Fibroblast of pulmonary artery (primary cell): ENCODE measurements around the gene ISX.

Experiments
- DNase-seq: peaks from one replicate; pipeline ENCODE4 v3.0.0-alpha.2; 2010; ENCODE audit warnings: low read depth
- H3K4me3 ChIP-seq: replicated peaks from 2 replicates; pipeline ENCODE4 v1.5.1; 2011; ENCODE audit warnings: low read depth, mild to moderate bottlenecking, control low read depth, low read length, moderate library complexity
- TF ChIP-seq, protein P1 (sequence below): IDR thresholded peaks from 2 replicates; pipeline ENCODE4 v1.5.1; 2011; ENCODE audit warnings: mild to moderate bottlenecking, control low read depth, low read length, inconsistent platforms; ENCODE audit errors: missing control alignments

ISX gene

DNA sequence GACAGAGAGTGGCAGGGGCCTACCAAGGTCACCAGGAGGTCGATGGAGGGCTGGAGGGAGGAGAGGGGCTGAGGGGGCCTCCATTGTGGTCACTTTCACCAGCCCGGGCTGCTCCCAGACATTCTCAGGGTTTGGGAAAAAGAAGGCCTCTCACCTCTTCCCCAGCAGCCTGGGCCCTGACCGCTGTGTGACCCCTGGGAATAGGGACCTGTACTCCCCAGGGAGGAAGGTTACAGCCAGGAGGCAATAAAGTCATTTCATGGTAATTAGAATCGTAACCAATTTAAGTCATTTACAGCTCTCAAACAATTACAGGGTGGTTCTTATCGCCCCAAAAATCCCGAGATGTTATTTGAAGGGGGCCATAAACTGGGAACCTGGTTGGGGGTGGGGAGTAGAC, 37.8 kb downstream of the ISX start:
- no peak for DNase-seq
- H3K4me3 ChIP-seq, result no peak overlapping the region
- TF ChIP-seq, protein P1, sequence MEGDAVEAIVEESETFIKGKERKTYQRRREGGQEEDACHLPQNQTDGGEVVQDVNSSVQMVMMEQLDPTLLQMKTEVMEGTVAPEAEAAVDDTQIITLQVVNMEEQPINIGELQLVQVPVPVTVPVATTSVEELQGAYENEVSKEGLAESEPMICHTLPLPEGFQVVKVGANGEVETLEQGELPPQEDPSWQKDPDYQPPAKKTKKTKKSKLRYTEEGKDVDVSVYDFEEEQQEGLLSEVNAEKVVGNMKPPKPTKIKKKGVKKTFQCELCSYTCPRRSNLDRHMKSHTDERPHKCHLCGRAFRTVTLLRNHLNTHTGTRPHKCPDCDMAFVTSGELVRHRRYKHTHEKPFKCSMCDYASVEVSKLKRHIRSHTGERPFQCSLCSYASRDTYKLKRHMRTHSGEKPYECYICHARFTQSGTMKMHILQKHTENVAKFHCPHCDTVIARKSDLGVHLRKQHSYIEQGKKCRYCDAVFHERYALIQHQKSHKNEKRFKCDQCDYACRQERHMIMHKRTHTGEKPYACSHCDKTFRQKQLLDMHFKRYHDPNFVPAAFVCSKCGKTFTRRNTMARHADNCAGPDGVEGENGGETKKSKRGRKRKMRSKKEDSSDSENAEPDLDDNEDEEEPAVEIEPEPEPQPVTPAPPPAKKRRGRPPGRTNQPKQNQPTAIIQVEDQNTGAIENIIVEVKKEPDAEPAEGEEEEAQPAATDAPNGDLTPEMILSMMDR, result no peak

GRCh38 chr22:35104491-35104890, 38.5 kb downstream of the ISX start:
- H3K4me3 ChIP-seq, result no peak overlapping the region
- DNase-seq, result no peak
- TF ChIP-seq, protein P1, result no peak

DNA sequence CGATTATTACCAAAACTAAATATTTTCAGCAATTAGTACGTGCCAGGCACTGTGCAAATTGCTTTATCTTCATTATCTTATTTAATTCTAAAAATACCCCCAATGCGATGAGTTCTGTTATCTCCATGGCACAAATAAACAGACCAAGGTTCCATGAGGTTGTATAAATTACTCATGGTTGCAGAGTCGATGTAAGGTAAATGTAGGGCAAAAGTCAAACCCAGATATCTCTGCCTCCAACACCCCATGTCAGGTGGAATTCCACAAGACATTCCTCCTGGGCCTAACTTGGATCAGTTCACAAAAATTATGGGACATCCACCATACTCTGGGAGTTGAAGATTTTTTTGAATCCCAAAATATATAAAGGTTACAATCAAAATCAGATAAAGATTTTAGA, 43.7 kb downstream of the ISX start:
- DNase-seq, result no peak
- H3K4me3 ChIP-seq, result no peak overlapping the region
- TF ChIP-seq, protein P1, result no peak

DNA sequence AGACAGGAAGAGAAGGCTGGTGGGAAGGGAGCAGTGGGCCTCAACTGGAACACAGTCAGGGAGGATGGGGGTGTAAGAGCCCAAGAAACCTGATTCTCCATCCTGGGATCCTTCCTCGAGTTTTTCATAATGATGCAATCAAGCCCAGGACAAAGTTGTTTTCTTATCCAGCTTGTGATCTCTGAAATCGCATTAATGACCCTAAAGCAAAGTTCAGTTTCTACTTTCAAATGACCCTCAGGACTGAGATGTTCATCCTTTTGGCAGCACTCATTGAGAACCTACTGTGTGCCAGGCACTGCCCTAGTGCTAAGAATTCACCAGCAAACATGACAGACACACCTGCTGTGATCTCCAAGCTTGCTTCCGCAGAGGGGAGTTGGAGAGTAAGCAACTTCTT, 45.3 kb downstream of the ISX start:
- TF ChIP-seq, protein P1, result no peak
- DNase-seq, result no peak
- H3K4me3 ChIP-seq, result no peak overlapping the region

DNA sequence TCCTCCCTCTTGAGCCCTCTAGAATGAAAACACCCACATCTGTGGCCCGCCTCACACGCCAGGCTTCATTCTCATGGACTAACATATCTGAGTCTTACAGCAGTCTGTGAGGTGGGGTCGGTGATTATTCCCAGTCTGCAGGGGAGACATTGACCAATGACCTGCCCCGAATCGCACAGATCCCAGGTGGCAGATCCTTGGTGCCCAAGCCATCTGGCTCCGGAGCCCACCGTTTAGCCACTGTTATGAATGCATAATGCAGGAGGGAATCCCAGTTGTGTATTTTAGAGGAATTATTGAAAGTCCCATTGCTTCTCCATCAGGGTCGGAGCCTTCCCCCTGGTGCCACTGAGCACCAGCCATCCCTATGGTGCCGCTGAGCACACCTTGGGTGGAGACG, 47.4 kb downstream of the ISX start:
- TF ChIP-seq, protein P1, result no peak
- DNase-seq, result no peak
- H3K4me3 ChIP-seq, result no peak overlapping the region

GRCh38 chr22:35114131-35114980, 48.4 kb downstream of the ISX start:
- DNase-seq, result no peak
- TF ChIP-seq, protein P1, result no peak
- H3K4me3 ChIP-seq, result no peak overlapping the region

DNA sequence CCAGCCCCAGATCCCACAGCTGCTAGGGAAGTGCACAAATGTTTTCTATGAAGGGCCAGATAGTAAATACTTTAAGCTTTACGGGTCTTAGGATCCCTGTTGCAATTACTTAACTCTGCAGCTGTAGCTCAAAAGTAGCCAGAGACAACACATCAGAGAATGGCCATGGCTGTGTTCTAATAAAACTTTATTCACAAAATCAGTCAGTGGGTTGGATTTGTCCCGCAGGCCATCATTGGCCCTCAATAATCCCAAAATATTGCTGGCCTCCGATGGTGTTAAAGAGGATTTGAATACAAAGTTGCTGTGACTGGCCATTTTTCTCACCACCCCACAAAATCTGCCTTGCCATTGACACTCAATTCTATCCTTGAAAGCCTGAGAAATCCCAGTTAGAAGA, 49.6 kb downstream of the ISX start:
- no peak for DNase-seq
- TF ChIP-seq, protein P1, result no peak
- H3K4me3 ChIP-seq, result no peak overlapping the region
